Fibroblast of lung (primary cell): ENCODE data around the gene SLC16A10.

Experiments used
- CTCF ChIP-seq, 2 donors: IDR thresholded peaks in 1 of 2; conservative IDR thresholded peaks in 1 of 2; 1 replicate in 1 of 2; 2 replicates in 1 of 2; pipeline ENCODE4 v1.5.1; 2011 to 2012; ENCODE audit warnings: low read length in 2 of 2, control low read depth in 1 of 2, inconsistent platforms in 1 of 2, low read depth in 1 of 2, mild to moderate bottlenecking in 1 of 2
- EZH2 ChIP-seq: IDR thresholded peaks from 2 replicates; pipeline ENCODE4 v1.5.1; 2012; ENCODE audit warnings: low read length, control low read depth, mild to moderate bottlenecking; ENCODE audit errors: missing control alignments

DNA sequence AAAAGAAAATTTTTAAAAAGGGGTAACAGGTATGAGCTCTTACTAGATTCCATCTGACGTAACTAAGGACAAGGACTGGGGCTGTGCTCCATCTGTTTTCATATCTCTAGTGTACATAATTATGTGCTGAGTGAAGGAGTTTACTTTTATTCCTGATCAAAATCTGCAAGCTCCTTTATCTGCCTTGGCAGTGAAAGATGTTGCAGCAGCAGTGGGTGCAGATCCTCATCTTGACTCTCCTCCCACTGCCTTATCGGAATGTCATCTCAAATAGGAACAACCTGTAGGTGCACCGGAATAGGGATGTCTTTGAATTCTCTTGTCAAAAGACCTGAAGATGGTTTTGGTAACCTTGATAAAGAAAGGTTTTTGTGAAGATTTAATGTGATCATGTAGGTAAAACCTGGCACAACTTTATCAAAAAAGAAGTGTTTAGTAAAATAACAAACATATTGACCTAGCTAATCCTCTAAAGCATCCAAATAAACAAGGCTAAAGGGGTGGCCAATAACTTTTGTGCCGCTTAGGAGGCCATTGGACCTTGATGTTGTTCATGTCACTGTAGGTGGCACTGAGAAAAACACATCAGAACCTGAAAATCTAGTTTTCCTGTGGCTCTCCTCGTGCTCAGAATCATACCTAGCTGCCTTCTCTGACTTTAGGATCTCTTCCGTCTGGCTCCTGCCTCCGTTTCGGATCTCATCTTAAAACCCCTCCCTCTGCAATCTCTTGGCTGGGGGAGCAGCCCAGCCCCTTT is 19.0 kb upstream of the SLC16A10 start:
- TF ChIP-seq CTCF (conservative IDR thresholded peaks at IDR 0.05 in 1 of 2, IDR thresholded peaks at IDR 0.05 in 1 of 2; ENCODE audit: low read depth in 1 of 2, low read length in 2 of 2) (no peak), EZH2 (no peak)
